Liver (tissue), 9 donors: ENCODE results near the gene CEACAM1. TPM values are rescaled to one million over a fixed set of nuclear protein-coding genes. Genes with fewer than 3 reads are reported as not detected.
"Not testable (repeated sequence)": the region's sequence is repeated elsewhere in the genome, so short reads cannot be mapped to it uniquely, and the experiment has no call there.

Experiments
- DNase-seq: peaks from one replicate; pipeline ENCODE4 v3.0.0-alpha.2; 2017; ENCODE audit warnings: low spot score
- H3K27ac ChIP-seq, 2 donors: one replicate each; pipeline ENCODE4 v1.7.0; 2013; ENCODE audit warnings: inconsistent platforms in 2 of 2, low read length in 2 of 2, control low read depth in 1 of 2, low read depth in 1 of 2, mild to moderate bottlenecking in 1 of 2
- H3K27me3 ChIP-seq, 4 donors: one replicate each; pipeline versions ENCODE4 v1.6.1 to v1.7.0; 2013; ENCODE audit warnings: low read length in 3 of 4, inconsistent platforms in 1 of 4, mild to moderate bottlenecking in 1 of 4, moderate library complexity in 1 of 4; ENCODE audit not compliant: control insufficient read depth in 4 of 4, insufficient read depth in 4 of 4
- H3K36me3 ChIP-seq, 4 donors: one replicate each; pipeline versions ENCODE4 v1.6.1 to v1.7.0; 2013; ENCODE audit warnings: low read length in 3 of 4, mild to moderate bottlenecking in 3 of 4, low read depth in 1 of 4, moderate library complexity in 1 of 4; ENCODE audit not compliant: control insufficient read depth in 4 of 4, insufficient read depth in 3 of 4
- H3K4me1 ChIP-seq, 4 donors: one replicate each; pipeline versions ENCODE4 v1.6.1 to v1.7.0; 2013; ENCODE audit warnings: low read length in 3 of 4, mild to moderate bottlenecking in 3 of 4, moderate library complexity in 1 of 4; ENCODE audit not compliant: control insufficient read depth in 4 of 4, insufficient read depth in 4 of 4
- H3K4me3 ChIP-seq, 3 donors: one replicate each; pipeline versions ENCODE4 v1.6.1 to v1.7.0; 2013; ENCODE audit warnings: low read length in 3 of 3, control low read depth in 1 of 3, low read depth in 1 of 3, mild to moderate bottlenecking in 1 of 3
- H3K9ac ChIP-seq, 2 donors: one replicate each; pipeline ENCODE4 v1.7.0; 2013; ENCODE audit warnings: low read length in 2 of 2, mild to moderate bottlenecking in 2 of 2, moderate library complexity in 2 of 2, control low read depth in 1 of 2, low read depth in 1 of 2
- H3K9me3 ChIP-seq, 4 donors: one replicate each; pipeline versions ENCODE4 v1.6.1 to v1.7.0; 2013; ENCODE audit warnings: low read length in 3 of 4; ENCODE audit not compliant: control insufficient read depth in 4 of 4
- ATF3 ChIP-seq: IDR thresholded peaks from 2 replicates; pipeline ENCODE4 v1.6.1; 2016; ENCODE audit warnings: antibody characterized with exemption
- CTCF ChIP-seq: fragments of 150-350 bp; IDR thresholded peaks from 2 replicates; pipeline ENCODE4 v1.5.1; 2017; ENCODE audit warnings: improper control_type of control experiment, low read depth, low read length; ENCODE audit not compliant: missing input control
- EGR1 ChIP-seq, 2 donors: IDR thresholded peaks; 2 replicates each; pipeline ENCODE4 v1.6.1; 2016 to 2018; ENCODE audit warnings: antibody characterized with exemption in 2 of 2, low read depth in 2 of 2
- FOXA1 ChIP-seq: IDR thresholded peaks from 2 replicates; pipeline ENCODE4 v1.6.1; 2016; ENCODE audit warnings: antibody characterized with exemption
- GABPA ChIP-seq, 2 donors: IDR thresholded peaks in 1 of 2; conservative IDR thresholded peaks in 1 of 2; 2 replicates each; pipeline ENCODE4 v1.6.1; 2016; ENCODE audit warnings: antibody characterized with exemption in 2 of 2, mild to moderate bottlenecking in 1 of 2, moderate library complexity in 1 of 2
- HNF4A ChIP-seq, 2 donors: conservative IDR thresholded peaks; 2 replicates each; pipeline ENCODE4 v1.6.1; 2016; ENCODE audit warnings: antibody characterized with exemption in 2 of 2, mild to moderate bottlenecking in 2 of 2
- HNF4G ChIP-seq: IDR thresholded peaks from 2 replicates; pipeline ENCODE4 v1.6.1; 2016; ENCODE audit warnings: antibody characterized with exemption
- JUND ChIP-seq, 2 donors: IDR thresholded peaks; 2 replicates each; pipeline ENCODE4 v1.6.1; 2016; ENCODE audit warnings: antibody characterized with exemption in 2 of 2
- MAX ChIP-seq: IDR thresholded peaks from 2 replicates; pipeline ENCODE4 v1.6.1; 2016; ENCODE audit warnings: antibody characterized with exemption
- NR2F2 ChIP-seq: IDR thresholded peaks from 2 replicates; pipeline ENCODE4 v1.6.1; 2016; ENCODE audit warnings: antibody characterized with exemption
- RAD21 ChIP-seq, 2 donors: IDR thresholded peaks; 2 replicates each; pipeline ENCODE4 v1.6.1; 2016; ENCODE audit warnings: antibody characterized with exemption in 2 of 2, mild to moderate bottlenecking in 2 of 2
- REST ChIP-seq: IDR thresholded peaks from 2 replicates; pipeline ENCODE4 v1.6.1; 2016; ENCODE audit warnings: antibody characterized with exemption, mild to moderate bottlenecking
- RXRA ChIP-seq, 2 donors: IDR thresholded peaks; 2 replicates each; pipeline ENCODE4 v1.6.1; 2017 to 2018; ENCODE audit warnings: antibody characterized with exemption in 2 of 2, mild to moderate bottlenecking in 1 of 2
- SP1 ChIP-seq: IDR thresholded peaks from 2 replicates; pipeline ENCODE4 v1.6.1; 2018; ENCODE audit warnings: antibody characterized with exemption, mild to moderate bottlenecking
- YY1 ChIP-seq: IDR thresholded peaks from 2 replicates; pipeline ENCODE4 v1.6.1; 2016; ENCODE audit warnings: antibody characterized with exemption, mild to moderate bottlenecking
- ZBTB33 ChIP-seq: IDR thresholded peaks from 2 replicates; pipeline ENCODE4 v1.6.1; 2016; ENCODE audit warnings: antibody characterized with exemption
- WGBS: extraction: QIAGEN DNeasy Blood & Tissue Kit; methylation state at CpG from one replicate; pipeline ENCODE4 v1.1.7; 2013; 5-methylcytosine and 5-hydroxymethylcytosine counted together
- polyA plus RNA-seq, 2 donors: library from polyadenylated mRNA; stranded (reverse) in 1 of 2; unstranded in 1 of 2; fragments of 200-250 nt in 1 of 2; fragments of >200 nt in 1 of 2; fragmentation: Nextera tagmentation in 1 of 2; extraction: Ambion mirVana in 1 of 2; gene quantifications; one replicate each; pipeline versions ENCODE4 v1.2.1 to v1.2.3, GENCODE V29; 2013 to 2015
- total RNA-seq, 2 donors: library from RNA; depleted of rRNA; stranded (reverse); fragments of >200 nt; gene quantifications; one replicate each; pipeline ENCODE4 v1.2.3, GENCODE V29; 2014
- donor health status: healthy.
- donor health status: healthy.
- donor health status: healthy.
- donor health status: healthy.
- donor health status: healthy.

The CEACAM1 gene
- total and polyA plus RNA-seq, 4 donors, result 8.3 to 36.7 (median 26.8) TPM

GRCh38 chr19:42461700-42462324 is 66.5 kb downstream of the CEACAM1 start:
- WGBS, result 76% methylated on average over 4 of the region's 4 CpGs
- Histone ChIP-seq H3K4me1 (peaks cover 0 to 4% (median 1%) of the 10 kb centered on the region in 4 donors), H3K4me3 (no peak overlapping the region), H3K27ac (no peak overlapping the region), H3K9me3 (no peaks in the 10 kb centered on the region), H3K27me3 (no peaks in the 10 kb centered on the region), H3K36me3 (no peaks in the 10 kb centered on the region), H3K9ac (no peak overlapping the region)
- no peak for DNase-seq
- TF ChIP-seq NR2F2 (no peak), CTCF (no peak), ATF3 (no peak), HNF4A (conservative IDR thresholded peaks at IDR 0.05) (no peak), HNF4G (no peak), SP1 (no peak), ZBTB33 (no peak), REST (no peak), MAX (no peak), YY1 (no peak), EGR1 (IDR thresholded peaks at IDR 0.05; ENCODE audit: low read depth in 2 of 2) (no peak), RXRA (IDR thresholded peaks at IDR 0.05) (no peak), FOXA1 (no peak), JUND (IDR thresholded peaks at IDR 0.05) (no peak), GABPA (IDR thresholded peaks at IDR 0.05 in 1 of 2, conservative IDR thresholded peaks at IDR 0.05 in 1 of 2) (no peak), RAD21 (IDR thresholded peaks at IDR 0.05) (no peak)

DNA sequence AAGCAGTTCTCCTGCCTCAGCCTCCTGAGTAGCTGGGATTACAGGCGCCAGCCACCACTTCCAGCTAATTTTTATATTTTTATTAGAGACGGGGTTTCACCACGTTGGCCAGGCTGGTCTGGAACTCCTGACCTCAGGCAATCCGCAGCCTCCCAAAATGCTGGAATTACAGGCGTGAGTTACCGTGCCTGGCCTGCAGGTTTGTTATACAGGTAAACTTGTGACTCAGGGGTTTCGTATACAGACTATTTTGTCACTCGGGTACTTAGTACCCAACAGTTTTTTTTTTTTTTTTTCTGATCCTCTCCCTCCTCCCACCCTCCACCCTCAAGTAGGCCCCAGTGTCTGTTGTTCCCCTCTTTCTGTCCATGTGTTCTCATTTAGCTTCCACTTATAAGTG is 67.0 kb downstream of the CEACAM1 start:
- WGBS, result 94% methylated on average over 8 of the region's 8 CpGs
- not testable (repeated sequence) for H3K9me3 ChIP-seq, H3K4me1 ChIP-seq, DNase-seq, H3K27ac ChIP-seq, H3K36me3 ChIP-seq, H3K4me3 ChIP-seq, H3K9ac ChIP-seq, H3K27me3 ChIP-seq
